Gastroesophageal sphincter (tissue), 3 donors: ENCODE data around the gene SLC25A52.
"Not testable (repeated sequence)": the region's sequence is repeated elsewhere in the genome, so short reads cannot be mapped to it uniquely, and the experiment has no call there.

Experiments used
- EP300 ChIP-seq: sonication (generic); formaldehyde crosslinking; IDR thresholded peaks from one replicate; pipeline ENCODE4 v1.6.1; 2017; ENCODE audit warnings: antibody characterized with exemption, mild to moderate bottlenecking
- POLR2A ChIP-seq, 2 donors: fragments of 450-650 bp; IDR thresholded peaks; one replicate each; pipeline ENCODE4 v1.6.1; 2017; ENCODE audit warnings: antibody characterized with exemption in 2 of 2, mild to moderate bottlenecking in 2 of 2, moderate library complexity in 1 of 2
- POLR2AphosphoS5 ChIP-seq: sonication (generic); formaldehyde crosslinking; IDR thresholded peaks from one replicate; pipeline ENCODE4 v1.6.1; 2017; ENCODE audit warnings: antibody characterized with exemption
- TF ChIP-seq, protein P1 (sequence below), 4 experiments: fragments of 200-600 bp in 2 of 4; fragments of 450-650 bp in 2 of 4; sonication (generic) in 1 of 4; IDR thresholded peaks; one replicate each; pipeline ENCODE4 v1.5.1; 2017 to 2019; ENCODE audit warnings: antibody characterized with exemption in 4 of 4, mild to moderate bottlenecking in 2 of 4, moderate library complexity in 2 of 4

DNA sequence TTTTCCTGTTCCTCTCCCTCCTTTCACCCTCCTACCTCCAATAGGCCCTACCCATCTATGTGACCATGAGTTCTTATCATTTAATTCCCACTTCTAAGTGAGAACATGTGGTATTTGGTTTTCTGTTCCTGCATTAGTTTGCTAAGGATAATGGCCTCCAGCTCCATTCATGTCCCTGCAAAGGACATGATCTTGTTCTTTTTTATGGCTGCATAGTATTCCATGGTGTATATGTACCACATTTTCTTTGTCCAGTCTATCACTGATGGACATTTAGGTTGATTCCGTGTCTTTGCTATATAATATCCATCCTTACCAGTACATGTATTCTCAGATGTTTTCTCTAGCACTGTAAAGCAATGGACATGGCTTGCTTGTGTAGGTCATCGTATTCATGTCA, 31.5 kb downstream of the SLC25A52 start:
- TF ChIP-seq, protein P1, sequence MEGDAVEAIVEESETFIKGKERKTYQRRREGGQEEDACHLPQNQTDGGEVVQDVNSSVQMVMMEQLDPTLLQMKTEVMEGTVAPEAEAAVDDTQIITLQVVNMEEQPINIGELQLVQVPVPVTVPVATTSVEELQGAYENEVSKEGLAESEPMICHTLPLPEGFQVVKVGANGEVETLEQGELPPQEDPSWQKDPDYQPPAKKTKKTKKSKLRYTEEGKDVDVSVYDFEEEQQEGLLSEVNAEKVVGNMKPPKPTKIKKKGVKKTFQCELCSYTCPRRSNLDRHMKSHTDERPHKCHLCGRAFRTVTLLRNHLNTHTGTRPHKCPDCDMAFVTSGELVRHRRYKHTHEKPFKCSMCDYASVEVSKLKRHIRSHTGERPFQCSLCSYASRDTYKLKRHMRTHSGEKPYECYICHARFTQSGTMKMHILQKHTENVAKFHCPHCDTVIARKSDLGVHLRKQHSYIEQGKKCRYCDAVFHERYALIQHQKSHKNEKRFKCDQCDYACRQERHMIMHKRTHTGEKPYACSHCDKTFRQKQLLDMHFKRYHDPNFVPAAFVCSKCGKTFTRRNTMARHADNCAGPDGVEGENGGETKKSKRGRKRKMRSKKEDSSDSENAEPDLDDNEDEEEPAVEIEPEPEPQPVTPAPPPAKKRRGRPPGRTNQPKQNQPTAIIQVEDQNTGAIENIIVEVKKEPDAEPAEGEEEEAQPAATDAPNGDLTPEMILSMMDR (IDR thresholded peaks at IDR 0.05) = not testable (repeated sequence)
- not testable (repeated sequence) for TF ChIP-seq POLR2AphosphoS5; POLR2A (IDR thresholded peaks at IDR 0.05); EP300
